Tibial nerve (tissue), 4 donors: Measurements from ENCODE around the gene UBA6. TPM values are rescaled to one million over a fixed set of nuclear protein-coding genes. Genes with fewer than 3 reads are reported as not detected.
"Not testable (repeated sequence)": the region's sequence is repeated elsewhere in the genome, so short reads cannot be mapped to it uniquely, and the experiment has no call there.

Experiments
- DNase-seq, 2 donors: peaks; one replicate each; pipeline ENCODE4 v3.0.0-alpha.2; 2019; ENCODE audit warnings: low spot score in 2 of 2
- H3K27ac ChIP-seq, 4 donors: fragments of 200-600 bp; sonication (generic) in 3 of 4; one replicate each; pipeline ENCODE4 v1.5.1; 2017 to 2019; ENCODE audit warnings: mild to moderate bottlenecking in 1 of 4
- H3K27me3 ChIP-seq, 2 donors: fragments of 200-600 bp; sonication (generic) in 1 of 2; one replicate each; pipeline versions ENCODE4 v1.5.1 to v1.6.0; 2017 to 2019
- H3K36me3 ChIP-seq, 3 donors: fragments of 200-600 bp; sonication (generic); one replicate each; pipeline ENCODE4 v1.5.1; 2018 to 2019
- H3K4me1 ChIP-seq, 4 donors: fragments of 200-600 bp; sonication (generic) in 3 of 4; one replicate each; pipeline ENCODE4 v1.5.1; 2017 to 2019
- H3K4me3 ChIP-seq, 4 donors: fragments of 200-600 bp; sonication (generic) in 3 of 4; one replicate each; pipeline ENCODE4 v1.5.1; 2017 to 2019; ENCODE audit warnings: mild to moderate bottlenecking in 1 of 4, moderate library complexity in 1 of 4
- H3K9me3 ChIP-seq, 4 donors: fragments of 200-600 bp; sonication (generic) in 3 of 4; one replicate each; pipeline ENCODE4 v1.5.1; 2017 to 2019
- EP300 ChIP-seq, 2 donors: sonication (generic); formaldehyde crosslinking; IDR thresholded peaks; one replicate each; pipeline ENCODE4 v1.6.1; 2017; ENCODE audit warnings: antibody characterized with exemption in 2 of 2, mild to moderate bottlenecking in 1 of 2
- POLR2A ChIP-seq, 2 donors: fragments of 450-650 bp; IDR thresholded peaks; one replicate each; pipeline ENCODE4 v1.6.1; 2017; ENCODE audit warnings: antibody characterized with exemption in 2 of 2, mild to moderate bottlenecking in 2 of 2, moderate library complexity in 2 of 2
- WGBS, 2 donors: methylation state at CpG; one replicate each; pipeline ENCODE4 v1.1.5; 2018; 5-methylcytosine and 5-hydroxymethylcytosine counted together
- total RNA-seq, 4 donors: library from RNA; depleted of rRNA; stranded (reverse); fragments of >200 nt; gene quantifications; one replicate each; pipeline ENCODE4 v1.1.0, GENCODE V29; 2016
- TF ChIP-seq, protein P1 (sequence below), 5 experiments: fragments of 200-600 bp in 3 of 5; fragments of 450-650 bp in 2 of 5; sonication (generic) in 3 of 5; IDR thresholded peaks; one replicate each; pipeline ENCODE4 v1.5.1; 2016 to 2019; ENCODE audit warnings: antibody characterized with exemption in 5 of 5, mild to moderate bottlenecking in 3 of 5, moderate library complexity in 2 of 5

The UBA6 gene
- total RNA-seq, 4 donors from 2014 or later: 22.9 to 51.5 (median 36.9) TPM

DNA sequence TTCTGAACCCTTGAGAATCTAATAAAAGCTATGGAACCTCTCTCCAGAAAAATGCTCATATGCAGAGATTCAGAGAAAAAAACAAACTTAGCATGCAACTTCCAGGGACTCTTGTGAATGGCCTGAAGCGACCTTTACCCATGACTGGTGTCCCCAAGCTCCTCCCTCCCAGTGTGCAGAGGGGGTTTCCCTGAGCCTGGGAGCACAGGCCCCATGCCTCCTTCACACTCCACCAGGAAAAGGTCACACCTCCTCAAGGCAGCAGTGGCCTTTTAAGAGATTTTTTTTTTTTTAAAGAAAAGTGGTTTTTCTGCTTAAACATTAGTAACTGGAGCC lies 13.3 kb upstream of the UBA6 start:
- H3K27me3 ChIP-seq: no peaks in the 10 kb centered on the region
- no peak overlapping the region for H3K27ac ChIP-seq
- no peak for DNase-seq
- no peaks in the 10 kb centered on the region for H3K4me1 ChIP-seq
- peaks cover 0 to 32% (median 0%) of the 10 kb centered on the region in 3 donors for H3K36me3 ChIP-seq
- 82 to 94% methylated on average over 1 of the region's 1 CpG for WGBS, 2 donors
- no peaks in the 10 kb centered on the region for H3K9me3 ChIP-seq
- no peak overlapping the region for H3K4me3 ChIP-seq
- TF ChIP-seq EP300 (IDR thresholded peaks at IDR 0.05) (no peak), POLR2A (IDR thresholded peaks at IDR 0.05) (no peak)
- TF ChIP-seq, protein P1, sequence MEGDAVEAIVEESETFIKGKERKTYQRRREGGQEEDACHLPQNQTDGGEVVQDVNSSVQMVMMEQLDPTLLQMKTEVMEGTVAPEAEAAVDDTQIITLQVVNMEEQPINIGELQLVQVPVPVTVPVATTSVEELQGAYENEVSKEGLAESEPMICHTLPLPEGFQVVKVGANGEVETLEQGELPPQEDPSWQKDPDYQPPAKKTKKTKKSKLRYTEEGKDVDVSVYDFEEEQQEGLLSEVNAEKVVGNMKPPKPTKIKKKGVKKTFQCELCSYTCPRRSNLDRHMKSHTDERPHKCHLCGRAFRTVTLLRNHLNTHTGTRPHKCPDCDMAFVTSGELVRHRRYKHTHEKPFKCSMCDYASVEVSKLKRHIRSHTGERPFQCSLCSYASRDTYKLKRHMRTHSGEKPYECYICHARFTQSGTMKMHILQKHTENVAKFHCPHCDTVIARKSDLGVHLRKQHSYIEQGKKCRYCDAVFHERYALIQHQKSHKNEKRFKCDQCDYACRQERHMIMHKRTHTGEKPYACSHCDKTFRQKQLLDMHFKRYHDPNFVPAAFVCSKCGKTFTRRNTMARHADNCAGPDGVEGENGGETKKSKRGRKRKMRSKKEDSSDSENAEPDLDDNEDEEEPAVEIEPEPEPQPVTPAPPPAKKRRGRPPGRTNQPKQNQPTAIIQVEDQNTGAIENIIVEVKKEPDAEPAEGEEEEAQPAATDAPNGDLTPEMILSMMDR (IDR thresholded peaks at IDR 0.05): no peak

DNA sequence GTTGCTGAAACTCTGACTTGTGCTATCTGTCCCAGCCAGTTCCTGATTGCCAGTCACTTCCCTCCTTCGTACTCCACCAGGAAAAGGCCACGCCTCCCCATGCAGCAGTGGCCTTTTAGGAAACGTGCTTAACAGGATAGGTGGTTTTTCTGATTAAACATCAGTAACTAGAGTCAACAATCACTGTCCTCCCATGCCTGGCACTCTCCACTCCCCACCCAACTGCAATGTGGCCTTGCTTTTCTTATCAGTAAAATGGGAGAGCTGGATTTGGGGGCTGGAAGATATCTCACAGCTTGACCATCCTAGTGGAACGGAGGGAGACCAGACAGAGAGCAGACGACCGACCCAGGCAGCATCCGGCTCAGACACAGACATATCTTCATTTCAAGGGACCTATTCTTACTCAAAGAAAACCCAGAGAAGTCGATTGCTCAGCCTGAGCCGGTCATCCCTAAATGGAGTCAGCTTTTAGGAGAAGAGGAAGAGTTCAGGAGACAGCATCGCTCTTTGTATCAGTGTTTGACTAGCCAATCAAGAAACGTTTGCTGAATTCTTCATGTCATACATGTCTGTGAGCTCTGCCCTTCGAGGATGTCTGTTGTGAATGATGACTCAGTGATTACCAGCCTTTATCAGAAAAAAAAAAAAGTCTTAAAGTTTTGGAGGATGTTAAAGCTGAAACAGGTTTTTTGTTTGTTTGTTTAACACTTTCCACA lies 12.7 kb upstream of the UBA6 start:
- no peak for TF ChIP-seq POLR2A (IDR thresholded peaks at IDR 0.05)
- TF ChIP-seq, protein P1 (IDR thresholded peaks at IDR 0.05): no peak
- no peak for TF ChIP-seq EP300 (IDR thresholded peaks at IDR 0.05)
- Histone ChIP-seq H3K27ac (no peak overlapping the region), H3K4me3 (no peak overlapping the region), H3K27me3 (no peaks in the 10 kb centered on the region), H3K4me1 (no peaks in the 10 kb centered on the region), H3K36me3 (peaks cover 0 to 29% (median 0%) of the 10 kb centered on the region in 3 donors), H3K9me3 (no peaks in the 10 kb centered on the region)
- WGBS, 2 donors: 72 to 75% methylated on average over 12 of the region's 12 CpGs
- DNase-seq: no peak

DNA sequence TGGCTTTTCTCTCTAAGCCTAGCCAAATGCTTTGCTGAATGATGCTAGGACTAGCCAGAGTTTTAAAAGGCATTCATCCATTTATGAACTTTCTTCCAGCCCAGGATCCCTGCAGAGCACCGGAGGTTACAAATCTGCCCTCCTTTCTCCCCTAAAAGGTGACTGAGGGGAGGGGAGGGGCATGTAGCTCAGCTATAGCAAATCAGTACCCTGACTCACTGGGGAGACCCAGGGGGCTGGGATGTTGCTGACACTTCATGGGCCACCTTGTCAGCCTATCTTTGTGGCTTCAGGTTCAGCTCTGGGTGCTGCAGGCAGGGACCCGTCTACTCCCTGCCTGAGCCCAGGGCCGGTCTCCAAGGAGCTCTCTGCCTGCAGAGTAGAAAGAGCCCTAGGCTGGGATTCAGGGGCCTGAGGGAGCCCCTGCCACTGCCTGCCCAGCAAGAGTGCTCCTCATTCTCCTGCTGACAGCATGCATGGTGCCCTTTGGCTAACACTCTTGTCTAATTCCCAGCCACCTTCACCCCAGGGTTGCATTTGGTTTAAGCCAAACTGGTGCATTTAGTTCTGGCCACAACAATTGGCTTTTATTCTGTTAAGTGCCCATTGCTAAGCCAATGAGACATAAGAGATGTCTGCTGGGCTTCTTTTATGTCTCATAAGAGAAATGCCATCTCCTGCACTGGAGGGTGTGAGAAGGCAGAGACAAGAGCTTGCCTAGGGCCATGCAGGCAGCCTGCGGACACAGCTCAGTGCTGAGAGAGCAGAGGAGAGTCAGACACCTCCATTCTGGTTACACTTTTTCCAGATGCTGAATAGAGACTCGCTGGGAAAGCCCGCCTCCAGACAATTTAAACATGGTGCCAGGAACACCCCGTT lies 11.9 kb upstream of the UBA6 start:
- WGBS, 2 donors: 81 to 86% methylated on average over 7 of the region's 7 CpGs

GRCh38 chr4:67712000-67712625 lies 11.2 kb upstream of the UBA6 start:
- H3K36me3 ChIP-seq: peaks cover 0 to 26% (median 0%) of the 10 kb centered on the region in 3 donors
- H3K27me3 ChIP-seq: no peaks in the 10 kb centered on the region
- H3K27ac ChIP-seq: no peak overlapping the region
- no peaks in the 10 kb centered on the region for H3K9me3 ChIP-seq
- 77 to 80% methylated on average over 3 of the region's 3 CpGs for WGBS, 2 donors
- no peak overlapping the region for H3K4me3 ChIP-seq
- TF ChIP-seq EP300 (IDR thresholded peaks at IDR 0.05) (no peak), POLR2A (IDR thresholded peaks at IDR 0.05) (no peak)
- TF ChIP-seq, protein P1 (IDR thresholded peaks at IDR 0.05): no peak
- H3K4me1 ChIP-seq: no peaks in the 10 kb centered on the region
- DNase-seq: no peak

More for the DNA sequence above, 11.9 kb upstream of the UBA6 start:
- Histone ChIP-seq H3K27me3 (no peaks in the 10 kb centered on the region), H3K36me3 (peaks cover 0 to 29% (median 0%) of the 10 kb centered on the region in 3 donors), H3K27ac (no peak overlapping the region), H3K9me3 (no peaks in the 10 kb centered on the region), H3K4me1 (no peaks in the 10 kb centered on the region), H3K4me3 (no peak overlapping the region)
- no peak for DNase-seq
- no peak for TF ChIP-seq EP300 (IDR thresholded peaks at IDR 0.05)
- TF ChIP-seq, protein P1 (IDR thresholded peaks at IDR 0.05): no peak
- no peak for TF ChIP-seq POLR2A (IDR thresholded peaks at IDR 0.05)

DNA sequence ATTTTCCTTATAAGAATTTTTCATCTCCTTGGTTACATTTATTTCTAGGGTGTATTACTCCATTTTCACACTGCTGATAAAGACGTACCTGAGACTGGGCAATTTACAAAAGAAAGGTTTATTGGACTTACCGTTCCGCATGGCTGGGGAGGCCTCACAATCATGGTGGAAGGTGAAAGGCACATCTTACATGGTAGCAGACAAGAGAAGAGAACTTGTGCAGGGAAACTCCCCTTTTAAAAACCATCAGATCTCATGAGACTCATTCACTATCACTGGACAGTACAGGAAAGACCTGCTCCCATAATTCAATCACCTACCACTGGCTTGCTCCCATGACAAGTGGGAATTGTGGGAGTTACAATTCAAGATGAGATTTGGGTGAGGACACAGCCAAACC lies 5.7 kb upstream of the UBA6 start:
- not testable (repeated sequence) for H3K4me3 ChIP-seq, H3K36me3 ChIP-seq, H3K27ac ChIP-seq, DNase-seq, H3K27me3 ChIP-seq, H3K9me3 ChIP-seq, H3K4me1 ChIP-seq
- WGBS, 2 donors: 93 to 95% methylated on average over 3 of the region's 3 CpGs
